H1 (cell line): ENCODE measurements around the gene PDZD2.

ENCODE experiments used
- CTCF ChIP-seq, 3 experiments: IDR thresholded peaks; 1 replicate in 2 of 3; 2 replicates in 1 of 3; pipeline versions ENCODE4 v1.5.1 to v1.6.1; 2011; ENCODE audit warnings: low read length in 3 of 3, mild to moderate bottlenecking in 3 of 3, inconsistent platforms in 2 of 3, low read depth in 1 of 3, moderate library complexity in 1 of 3; ENCODE audit not compliant: insufficient read depth in 1 of 3; ENCODE audit errors: control extremely low read depth in 1 of 3
- FOSL1 ChIP-seq: IDR thresholded peaks from 2 replicates; pipeline ENCODE4 v1.6.1; 2011; ENCODE audit warnings: mild to moderate bottlenecking, low read depth, low read length, moderate library complexity; ENCODE audit not compliant: insufficient read depth
- MAX ChIP-seq: IDR thresholded peaks from 2 replicates; pipeline ENCODE4 v1.6.1; 2012; ENCODE audit warnings: inconsistent platforms

- TF ChIP-seq MAX (no peak), FOSL1 (no peak), CTCF (IDR thresholded peaks at IDR 0.05; ENCODE audit: control extremely low read depth in 1 of 3, insufficient read depth in 1 of 3, low read depth in 1 of 3, low read length in 3 of 3) (no peak)
Observed at GRCh38 chr5:31661257-31661656, 22.3 kb downstream of the PDZD2 start.
